IMR-90 (cell line): ENCODE measurements around the gene KRT76. TPM values are rescaled to one million over a fixed set of nuclear protein-coding genes. Genes with fewer than 3 reads are reported as not detected.

ENCODE experiments used
- ATAC-seq: fragments of 200-7000 bp; cut with Tn5 transposase; 2 replicates; pipeline ENCODE4 v1.9.1; 2020; ENCODE audit warnings: low read depth, mild to moderate bottlenecking, moderate library complexity
- BruUV-seq: library from RNA; stranded (reverse); fragments of 400-500 nt; replicated peaks from 2 replicates; lab custom pipeline; 2021; lab: Mats Ljungman, UMichigan
- CTCF ChIA-PET: fragments of 300-600 bp; formaldehyde crosslinking; extraction: SDS; loops from one replicate; lab custom pipeline; 2021; ENCODE audit warnings: antibody characterized with exemption; lab: Yijun Ruan, JAX
- POLR2A ChIA-PET: fragments of 300-600 bp; sonication (Branson Sonifier 250); formaldehyde crosslinking; loops from one replicate; lab custom pipeline; 2022; ENCODE audit warnings: antibody characterized with exemption; ENCODE audit not compliant: unreplicated experiment; lab: Charles Lee
- DNase-seq: peaks from one replicate; pipeline ENCODE4 v3.0.0; 2013
- H2AFZ ChIP-seq: replicated peaks from 2 replicates; pipeline ENCODE3; 2013; ENCODE audit warnings: low read length, mild to moderate bottlenecking; ENCODE audit not compliant: poor library complexity
- H2AK5ac ChIP-seq: 2 replicates; pipeline ENCODE4 v1.6.1; 2013; ENCODE audit warnings: low read depth, low read length, inconsistent platforms
- H2AK9ac ChIP-seq: replicated peaks from 2 replicates; pipeline ENCODE3; 2013; ENCODE audit warnings: mild to moderate bottlenecking, low read depth, low read length, moderate library complexity; ENCODE audit not compliant: poor library complexity
- H2BK120ac ChIP-seq: 2 replicates; pipeline ENCODE4 v1.6.1; 2013; ENCODE audit warnings: low read depth, low read length, inconsistent platforms
- H2BK15ac ChIP-seq: 3 replicates; pipeline ENCODE4 v1.6.1; 2013; ENCODE audit warnings: low read depth, low read length, inconsistent platforms
- H2BK20ac ChIP-seq: 2 replicates; pipeline ENCODE4 v1.6.1; 2013; ENCODE audit warnings: low read depth, mild to moderate bottlenecking, inconsistent platforms, low read length, moderate library complexity
- H2BK5ac ChIP-seq: 2 replicates; pipeline ENCODE4 v1.6.1; 2013; ENCODE audit warnings: mild to moderate bottlenecking, low read depth, low read length, inconsistent platforms; ENCODE audit not compliant: poor library complexity, severe bottlenecking
- H3K14ac ChIP-seq: replicated peaks from 2 replicates; pipeline ENCODE4 v1.6.1; 2013; ENCODE audit warnings: low read depth, low read length, inconsistent platforms
- H3K18ac ChIP-seq: 2 replicates; pipeline ENCODE4 v1.6.1; 2013; ENCODE audit warnings: low read depth, low read length, control low read depth
- H3K23ac ChIP-seq: 2 replicates; pipeline ENCODE4 v1.6.1; 2013; ENCODE audit warnings: low read depth, low read length, inconsistent platforms
- H3K27ac ChIP-seq: 2 replicates; pipeline ENCODE4 v1.5.1; 2013; ENCODE audit warnings: mild to moderate bottlenecking, control low read depth, low read length; ENCODE audit not compliant: insufficient read depth
- H3K27me3 ChIP-seq: 2 replicates; pipeline ENCODE4 v1.6.1; 2013; ENCODE audit warnings: low read length; ENCODE audit not compliant: control insufficient read depth, insufficient read depth
- H3K36me3 ChIP-seq: 2 replicates; pipeline ENCODE4 v1.6.1; 2013; ENCODE audit warnings: low read length, mixed read lengths; ENCODE audit not compliant: control insufficient read depth, insufficient read depth
- H3K4ac ChIP-seq: 2 replicates; pipeline ENCODE4 v1.6.1; 2013; ENCODE audit warnings: low read depth, low read length, inconsistent platforms
- H3K4me1 ChIP-seq: 2 replicates; pipeline ENCODE4 v1.6.1; 2013; ENCODE audit warnings: low read length, mixed read lengths; ENCODE audit not compliant: control insufficient read depth, insufficient read depth
- H3K4me2 ChIP-seq: 2 replicates; pipeline ENCODE4 v1.6.1; 2013; ENCODE audit warnings: low read depth, mild to moderate bottlenecking, control low read depth, low read length, moderate library complexity
- H3K4me3 ChIP-seq: 2 replicates; pipeline ENCODE4 v1.5.1; 2013; ENCODE audit warnings: low read depth, mild to moderate bottlenecking, control low read depth, low read length, moderate library complexity; ENCODE audit not compliant: insufficient read depth
- H3K56ac ChIP-seq: 2 replicates; pipeline ENCODE4 v1.6.1; 2013; ENCODE audit warnings: low read length, inconsistent platforms; ENCODE audit not compliant: insufficient read depth; ENCODE audit errors: extremely low read depth
- H3K79me1 ChIP-seq, 2 experiments: 2 replicates each; pipeline ENCODE4 v1.6.1; 2013; ENCODE audit warnings: low read length in 2 of 2, inconsistent platforms in 1 of 2, low read depth in 1 of 2
- H3K9ac ChIP-seq: 2 replicates; pipeline ENCODE4 v1.6.1; 2013; ENCODE audit warnings: low read depth, low read length, control low read depth
- H3K9me1 ChIP-seq: 2 replicates; pipeline ENCODE4 v1.6.1; 2013; ENCODE audit warnings: low read length, inconsistent platforms; ENCODE audit not compliant: insufficient read depth
- H3K9me3 ChIP-seq: 2 replicates; pipeline ENCODE4 v1.6.1; 2013; ENCODE audit warnings: low read length; ENCODE audit not compliant: control insufficient read depth, insufficient read depth
- H4K20me1 ChIP-seq: 2 replicates; pipeline ENCODE4 v1.6.1; 2013; ENCODE audit warnings: low read length, inconsistent platforms; ENCODE audit not compliant: insufficient read depth
- H4K5ac ChIP-seq: 2 replicates; pipeline ENCODE4 v1.6.1; 2013; ENCODE audit warnings: mild to moderate bottlenecking, low read depth, low read length, control low read depth
- H4K8ac ChIP-seq, 2 experiments: 2 replicates each; pipeline ENCODE4 v1.6.1; 2013; ENCODE audit warnings: low read depth in 2 of 2, low read length in 2 of 2, control low read depth in 1 of 2, inconsistent platforms in 1 of 2
- H4K91ac ChIP-seq: 2 replicates; pipeline ENCODE4 v1.6.1; 2013; ENCODE audit warnings: low read depth, low read length, inconsistent platforms; ENCODE audit not compliant: insufficient read depth
- BHLHE40 ChIP-seq: fragments of 150-350 bp; IDR thresholded peaks from 2 replicates; pipeline ENCODE4 v1.6.1; 2016; ENCODE audit warnings: mild to moderate bottlenecking, low read depth, low read length
- CEBPB ChIP-seq: IDR thresholded peaks from 2 replicates; pipeline ENCODE4 v1.6.1; 2012; ENCODE audit warnings: low read depth, low read length, improper control_type of control experiment
- CHD1 ChIP-seq: IDR thresholded peaks from 2 replicates; pipeline ENCODE4 v1.6.1; 2012; ENCODE audit warnings: low read depth, low read length, improper control_type of control experiment
- CTCF ChIP-seq: conservative IDR thresholded peaks from 2 replicates; pipeline ENCODE4 v1.5.1; 2012; ENCODE audit warnings: mild to moderate bottlenecking, low read depth, low read length, improper control_type of control experiment
- ELK1 ChIP-seq: fragments of 150-350 bp; IDR thresholded peaks from 2 replicates; pipeline ENCODE4 v1.6.1; 2016; ENCODE audit warnings: low read depth, mild to moderate bottlenecking, low read length, moderate library complexity, borderline replicate concordance
- FOS ChIP-seq: fragments of 150-350 bp; IDR thresholded peaks from 2 replicates; pipeline ENCODE4 v1.6.1; 2016; ENCODE audit warnings: low read depth, low read length
- MAFK ChIP-seq: IDR thresholded peaks from 2 replicates; pipeline ENCODE4 v1.6.1; 2012; ENCODE audit warnings: low read depth, low read length, improper control_type of control experiment
- MAZ ChIP-seq: IDR thresholded peaks from 2 replicates; pipeline ENCODE4 v1.6.1; 2012; ENCODE audit warnings: low read depth, mild to moderate bottlenecking, low read length, improper control_type of control experiment, moderate library complexity, borderline replicate concordance
- MXI1 ChIP-seq: IDR thresholded peaks from 2 replicates; pipeline ENCODE4 v1.6.1; 2012; ENCODE audit warnings: low read depth, mild to moderate bottlenecking, low read length, moderate library complexity, borderline replicate concordance
- NFE2L2 ChIP-seq: fragments of 150-350 bp; IDR thresholded peaks from 2 replicates; pipeline ENCODE4 v1.6.1; 2016; ENCODE audit warnings: low read depth, mild to moderate bottlenecking, low read length
- POLR2A ChIP-seq: IDR thresholded peaks from 2 replicates; pipeline ENCODE4 v1.6.1; 2012; ENCODE audit warnings: mild to moderate bottlenecking, low read depth, low read length
- RAD21 ChIP-seq: IDR thresholded peaks from 2 replicates; pipeline ENCODE4 v1.6.1; 2012; ENCODE audit warnings: low read length, improper control_type of control experiment
- RCOR1 ChIP-seq: IDR thresholded peaks from 2 replicates; pipeline ENCODE4 v1.6.1; 2012; ENCODE audit warnings: mild to moderate bottlenecking, low read length, improper control_type of control experiment; ENCODE audit not compliant: insufficient replicate concordance
- RFX5 ChIP-seq: IDR thresholded peaks from 2 replicates; pipeline ENCODE4 v1.8.0; 2012; ENCODE audit warnings: low read depth, mild to moderate bottlenecking, low read length, moderate library complexity
- SMC3 ChIP-seq: fragments of 150-350 bp; IDR thresholded peaks from 2 replicates; pipeline ENCODE4 v1.6.1; 2016; ENCODE audit warnings: low read depth, mild to moderate bottlenecking, antibody characterized with exemption, low read length, moderate library complexity
- USF2 ChIP-seq: fragments of 150-350 bp; IDR thresholded peaks from 2 replicates; pipeline ENCODE4 v1.6.1; 2017; ENCODE audit warnings: mild to moderate bottlenecking, antibody characterized with exemption, low read length, low read depth
- WGBS, 2 experiments: methylation state at CpG; one replicate each; pipeline versions ENCODE4 v1.1.5 to v1.1.7; 2013; ENCODE audit warnings: missing lambda C conversion rate in 2 of 2; ENCODE audit not compliant: insufficient read length in 1 of 2; ENCODE audit errors: extremely low coverage in 2 of 2; 5-methylcytosine and 5-hydroxymethylcytosine counted together
- dilution Hi-C: fragments of 300-500 bp; cut with HindIII; formaldehyde crosslinking; loops from one replicate; pipeline ENCODE4 v1.14.3; 2018; ENCODE audit warnings: low sequenced_read_pairs; ENCODE audit not compliant: unreplicated experiment
- in situ Hi-C: fragments of 300-500 bp; cut with MboI; formaldehyde crosslinking; loops from 3 replicates; pipeline ENCODE4 v1.14.3; 2019; ENCODE audit warnings: low sequenced_read_pairs, inconsistent platforms, mixed read lengths
- intact Hi-C: fragments of 100-400 bp; cut with micrococcal nuclease; formaldehyde crosslinking; loops from 2 replicates; pipeline ENCODE4 v1.10.0; 2022
- polyA plus RNA-seq, 3 experiments: library from polyadenylated mRNA; depleted of rRNA; stranded (reverse); fragments of >200 nt; gene quantifications; 2 replicates each; pipeline ENCODE4 v1.2.3, GENCODE V29; 2012; ENCODE audit warnings: low replicate concordance in 1 of 3
- total RNA-seq: library from RNA; depleted of rRNA; stranded (reverse); fragments of >200 nt; gene quantifications from 2 replicates; pipeline ENCODE4 v1.2.3, GENCODE V29; 2012

The KRT76 gene
- total and polyA plus RNA-seq, 2 of the 4 experiments (the other 2 are of a cell fraction): not detected

- Histone ChIP-seq H2AFZ (no peak overlapping the region), H2BK15ac (no peak overlapping the region), H3K9ac (no peak overlapping the region), H3K9me3 (no peaks in the 10 kb centered on the region), H2AK5ac (no peak overlapping the region), H3K36me3 (no peaks in the 10 kb centered on the region), H3K4ac (no peak overlapping the region), H4K5ac (no peak overlapping the region), H4K8ac (no peak overlapping the region), H2BK5ac (no peak overlapping the region), H2BK120ac (no peak overlapping the region), H3K18ac (no peak overlapping the region), H3K4me3 (no peak overlapping the region), H3K14ac (no peak overlapping the region), H3K4me2 (no peak overlapping the region), H4K91ac (no peak overlapping the region), H3K23ac (no peak overlapping the region), H4K20me1 (no peaks in the 10 kb centered on the region), H3K9me1 (no peaks in the 10 kb centered on the region), H3K27ac (no peak overlapping the region), H2BK20ac (no peak overlapping the region), H3K56ac (no peak overlapping the region), H3K79me1 (no peaks in the 10 kb centered on the region), H2AK9ac (no peak overlapping the region), H3K4me1 (no peaks in the 10 kb centered on the region), H3K27me3 (peaks cover 32% of the 10 kb centered on the region)
- 25% methylated on average over 3 of the region's 8 CpGs; no CpG with 5 or more reads in 1 of the 2 experiments for WGBS, 2 experiments
- DNase-seq (no peak), ATAC-seq (no peak)
- intact Hi-C loops (no loop called here), dilution Hi-C loops (no loop called here), in situ Hi-C loops (no loop called here)
- ChIA-PET POLR2A (no interaction called here), CTCF (no interaction called here)
- BruUV-seq: no TSS peak
- TF ChIP-seq CEBPB: no peak
- TF ChIP-seq RFX5: no peak
- no peak for TF ChIP-seq CTCF
- TF ChIP-seq MAZ: no peak
- no peak for TF ChIP-seq BHLHE40
- no peak for TF ChIP-seq RAD21
- TF ChIP-seq MAFK: no peak
- TF ChIP-seq MXI1: no peak
- TF ChIP-seq FOS: no peak
- TF ChIP-seq RCOR1: no peak
- TF ChIP-seq POLR2A: no peak
- TF ChIP-seq ELK1: no peak
- TF ChIP-seq NFE2L2: no peak
- TF ChIP-seq SMC3: no peak
- TF ChIP-seq CHD1: no peak
- TF ChIP-seq USF2: no peak
Measured at GRCh38 chr12:52774629-52775250, 2.4 kb downstream of the KRT76 start.
